Left ventricle myocardium inferior (tissue), 1 donor: ENCODE measurements around the gene ZFYVE27. TPM values are rescaled to one million over a fixed set of nuclear protein-coding genes. Genes with fewer than 3 reads are reported as not detected.

Experiments used
- DNase-seq: peaks from one replicate; pipeline ENCODE4 v3.0.0-alpha.2; 2020
- H3K27ac ChIP-seq: fragments of 200-600 bp; replicated peaks from 2 replicates; pipeline ENCODE4 v1.8.0; 2021
- H3K27me3 ChIP-seq: fragments of 200-600 bp; 2 replicates; pipeline ENCODE4 v1.8.0; 2021; ENCODE audit warnings: low read depth
- H3K36me3 ChIP-seq: fragments of 200-600 bp; 2 replicates; pipeline ENCODE4 v1.8.0; 2021
- H3K4me1 ChIP-seq: fragments of 200-600 bp; 2 replicates; pipeline ENCODE4 v1.8.0; 2021
- H3K4me3 ChIP-seq: fragments of 200-600 bp; 2 replicates; pipeline ENCODE4 v1.8.0; 2021; ENCODE audit warnings: mild to moderate bottlenecking, moderate library complexity
- H3K9me3 ChIP-seq: fragments of 200-600 bp; replicated peaks from 2 replicates; pipeline ENCODE4 v1.8.0; 2021
- intact Hi-C: fragments of 100-400 bp; cut with micrococcal nuclease; formaldehyde crosslinking; loops from one replicate; pipeline ENCODE4 v1.11.0; 2022
- total RNA-seq: library from RNA; stranded (reverse); fragmentation: NEBNext Ultra II Directional; extraction: Animal tissue kit (Norgen Biotek cat#: 25700); gene quantifications from one replicate; pipeline ENCODE4 v1.2.1, GENCODE V29; 2021
- TF ChIP-seq, protein P1 (sequence below): fragments of 200-600 bp; IDR thresholded peaks from 2 replicates; pipeline ENCODE4 v1.8.0; 2021; ENCODE audit warnings: antibody characterized with exemption, mild to moderate bottlenecking, borderline replicate concordance
- donor health status: DM: no; HTN: yes; CAD: no; lungs with severe emphysema.

Gene ZFYVE27
- total RNA-seq, 1 donor from 2014 or later = 13.2 TPM

DNA sequence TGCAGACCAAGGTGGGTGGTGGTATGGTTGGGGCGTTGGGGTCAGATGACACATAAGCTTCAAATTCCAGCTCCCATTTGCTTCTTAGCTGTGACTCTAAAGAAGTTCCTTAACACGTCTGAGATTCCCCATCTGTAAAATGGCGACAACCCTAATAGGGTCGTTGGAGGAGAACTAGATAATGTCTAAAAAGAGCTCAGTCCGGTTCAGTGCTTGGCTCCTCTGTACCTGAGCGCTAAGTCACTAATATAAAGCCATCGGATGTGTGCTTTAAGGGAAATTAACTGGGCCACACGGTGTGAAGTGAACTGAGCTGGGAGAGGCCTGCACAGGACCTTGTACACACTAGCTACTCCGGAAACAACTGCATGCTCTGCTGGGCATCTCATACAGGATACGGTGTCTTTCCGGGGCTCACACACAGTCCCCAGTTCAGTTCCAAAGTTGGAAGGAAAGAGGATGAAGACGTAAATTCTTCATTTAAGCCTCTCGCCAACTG lies 476 bp upstream of the ZFYVE27 start:
- peaks cover 7% of the 10 kb centered on the region for H3K36me3 ChIP-seq
- H3K27ac ChIP-seq = peak overlapping the region; percentile 88
- no peaks in the 10 kb centered on the region for H3K9me3 ChIP-seq
- intact Hi-C loops = loop anchor here (10.0 kb wide), 1 partner anchor 52 kb away; the partner anchor contains the start of gene AVPI1
- TF ChIP-seq, protein P1, sequence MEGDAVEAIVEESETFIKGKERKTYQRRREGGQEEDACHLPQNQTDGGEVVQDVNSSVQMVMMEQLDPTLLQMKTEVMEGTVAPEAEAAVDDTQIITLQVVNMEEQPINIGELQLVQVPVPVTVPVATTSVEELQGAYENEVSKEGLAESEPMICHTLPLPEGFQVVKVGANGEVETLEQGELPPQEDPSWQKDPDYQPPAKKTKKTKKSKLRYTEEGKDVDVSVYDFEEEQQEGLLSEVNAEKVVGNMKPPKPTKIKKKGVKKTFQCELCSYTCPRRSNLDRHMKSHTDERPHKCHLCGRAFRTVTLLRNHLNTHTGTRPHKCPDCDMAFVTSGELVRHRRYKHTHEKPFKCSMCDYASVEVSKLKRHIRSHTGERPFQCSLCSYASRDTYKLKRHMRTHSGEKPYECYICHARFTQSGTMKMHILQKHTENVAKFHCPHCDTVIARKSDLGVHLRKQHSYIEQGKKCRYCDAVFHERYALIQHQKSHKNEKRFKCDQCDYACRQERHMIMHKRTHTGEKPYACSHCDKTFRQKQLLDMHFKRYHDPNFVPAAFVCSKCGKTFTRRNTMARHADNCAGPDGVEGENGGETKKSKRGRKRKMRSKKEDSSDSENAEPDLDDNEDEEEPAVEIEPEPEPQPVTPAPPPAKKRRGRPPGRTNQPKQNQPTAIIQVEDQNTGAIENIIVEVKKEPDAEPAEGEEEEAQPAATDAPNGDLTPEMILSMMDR = no peak
- DNase-seq = no peak
- no peaks in the 10 kb centered on the region for H3K27me3 ChIP-seq
- H3K4me3 ChIP-seq = peak overlapping the region; percentile 92
- peaks cover 24% of the 10 kb centered on the region for H3K4me1 ChIP-seq

- H3K27me3 ChIP-seq = no peaks in the 10 kb centered on the region
- no peaks in the 10 kb centered on the region for H3K9me3 ChIP-seq
- TF ChIP-seq, protein P1 = no peak
- DNase-seq = no peak
- H3K4me1 ChIP-seq = peaks cover 25% of the 10 kb centered on the region
- peaks cover 10% of the 10 kb centered on the region for H3K36me3 ChIP-seq
- H3K27ac ChIP-seq = peak overlapping the region; percentile 88
- intact Hi-C loops = loop anchor here (10.0 kb wide), 1 partner anchor 53 kb away; the partner anchor contains the start of gene AVPI1
- H3K4me3 ChIP-seq = peak overlapping the region; percentile 92
Measured at GRCh38 chr10:97737770-97738265, 890 bp downstream of the ZFYVE27 start.

DNA sequence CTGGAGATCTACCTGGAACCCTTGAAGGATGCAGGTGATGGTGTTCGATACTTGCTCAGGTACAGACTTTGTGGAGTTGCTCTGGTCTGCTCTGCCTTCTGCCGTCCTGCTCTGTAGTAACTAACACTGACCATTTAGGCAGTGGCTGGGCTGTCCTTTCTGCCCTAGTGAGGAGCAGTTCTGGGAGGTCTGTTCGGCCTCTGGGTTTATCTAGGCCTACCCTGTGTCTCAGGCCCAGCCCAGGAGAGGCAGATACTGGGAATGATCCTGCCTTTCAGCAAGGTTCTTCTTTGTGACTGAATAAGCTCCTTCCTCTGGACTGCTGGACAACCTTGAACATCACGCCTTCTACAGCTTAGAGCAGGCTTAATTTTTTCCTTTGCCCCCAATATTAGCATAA lies 1.7 kb downstream of the ZFYVE27 start:
- Histone ChIP-seq H3K27me3 (no peaks in the 10 kb centered on the region), H3K36me3 (peaks cover 16% of the 10 kb centered on the region), H3K9me3 (no peaks in the 10 kb centered on the region), H3K4me1 (peaks cover 33% of the 10 kb centered on the region), H3K4me3 (peak overlapping the region; percentile 92), H3K27ac (no peak overlapping the region)
- DNase-seq = no peak
- TF ChIP-seq, protein P1 = no peak
- intact Hi-C loops = loop anchor here (10.0 kb wide), 1 partner anchor 54 kb away; the partner anchor contains the start of gene AVPI1

GRCh38 chr10:97740613-97741012 lies 3.7 kb downstream of the ZFYVE27 start:
- H3K4me1 ChIP-seq = peaks cover 41% of the 10 kb centered on the region
- H3K27me3 ChIP-seq = no peaks in the 10 kb centered on the region
- TF ChIP-seq, protein P1 = no peak
- peaks cover 33% of the 10 kb centered on the region for H3K36me3 ChIP-seq
- intact Hi-C loops = no loop called here
- no peak overlapping the region for H3K4me3 ChIP-seq
- DNase-seq = no peak
- no peaks in the 10 kb centered on the region for H3K9me3 ChIP-seq
- no peak overlapping the region for H3K27ac ChIP-seq

GRCh38 chr10:97743169-97743943 lies 6.4 kb downstream of the ZFYVE27 start:
- H3K4me3 ChIP-seq = no peak overlapping the region
- H3K4me1 ChIP-seq = peaks cover 25% of the 10 kb centered on the region
- no peaks in the 10 kb centered on the region for H3K9me3 ChIP-seq
- peaks cover 59% of the 10 kb centered on the region for H3K36me3 ChIP-seq
- DNase-seq = no peak
- intact Hi-C loops = no loop called here
- H3K27ac ChIP-seq = no peak overlapping the region
- H3K27me3 ChIP-seq = no peaks in the 10 kb centered on the region
- TF ChIP-seq, protein P1 = no peak
